Stimulated activated CD8-positive, alpha-beta memory T cell treated with anti-CD3 and anti-CD28 coated beads, Interleukin-7, amount 100 ng/mL, for 24 hours (primary cell): ENCODE measurements around the gene DDX27.
A peak's percentile ranks its signal among the peaks of the same experiment; 100 is the strongest.
"Not testable (repeated sequence)": the region's sequence is repeated elsewhere in the genome, so short reads cannot be mapped to it uniquely, and the experiment has no call there.

Experiments
- DNase-seq: peaks from one replicate; pipeline ENCODE4 v3.0.0-alpha.2; 2020; ENCODE audit warnings: low read depth

The DDX27 gene, protein sequence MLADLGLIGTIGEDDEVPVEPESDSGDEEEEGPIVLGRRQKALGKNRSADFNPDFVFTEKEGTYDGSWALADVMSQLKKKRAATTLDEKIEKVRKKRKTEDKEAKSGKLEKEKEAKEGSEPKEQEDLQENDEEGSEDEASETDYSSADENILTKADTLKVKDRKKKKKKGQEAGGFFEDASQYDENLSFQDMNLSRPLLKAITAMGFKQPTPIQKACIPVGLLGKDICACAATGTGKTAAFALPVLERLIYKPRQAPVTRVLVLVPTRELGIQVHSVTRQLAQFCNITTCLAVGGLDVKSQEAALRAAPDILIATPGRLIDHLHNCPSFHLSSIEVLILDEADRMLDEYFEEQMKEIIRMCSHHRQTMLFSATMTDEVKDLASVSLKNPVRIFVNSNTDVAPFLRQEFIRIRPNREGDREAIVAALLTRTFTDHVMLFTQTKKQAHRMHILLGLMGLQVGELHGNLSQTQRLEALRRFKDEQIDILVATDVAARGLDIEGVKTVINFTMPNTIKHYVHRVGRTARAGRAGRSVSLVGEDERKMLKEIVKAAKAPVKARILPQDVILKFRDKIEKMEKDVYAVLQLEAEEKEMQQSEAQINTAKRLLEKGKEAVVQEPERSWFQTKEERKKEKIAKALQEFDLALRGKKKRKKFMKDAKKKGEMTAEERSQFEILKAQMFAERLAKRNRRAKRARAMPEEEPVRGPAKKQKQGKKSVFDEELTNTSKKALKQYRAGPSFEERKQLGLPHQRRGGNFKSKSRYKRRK

DNA sequence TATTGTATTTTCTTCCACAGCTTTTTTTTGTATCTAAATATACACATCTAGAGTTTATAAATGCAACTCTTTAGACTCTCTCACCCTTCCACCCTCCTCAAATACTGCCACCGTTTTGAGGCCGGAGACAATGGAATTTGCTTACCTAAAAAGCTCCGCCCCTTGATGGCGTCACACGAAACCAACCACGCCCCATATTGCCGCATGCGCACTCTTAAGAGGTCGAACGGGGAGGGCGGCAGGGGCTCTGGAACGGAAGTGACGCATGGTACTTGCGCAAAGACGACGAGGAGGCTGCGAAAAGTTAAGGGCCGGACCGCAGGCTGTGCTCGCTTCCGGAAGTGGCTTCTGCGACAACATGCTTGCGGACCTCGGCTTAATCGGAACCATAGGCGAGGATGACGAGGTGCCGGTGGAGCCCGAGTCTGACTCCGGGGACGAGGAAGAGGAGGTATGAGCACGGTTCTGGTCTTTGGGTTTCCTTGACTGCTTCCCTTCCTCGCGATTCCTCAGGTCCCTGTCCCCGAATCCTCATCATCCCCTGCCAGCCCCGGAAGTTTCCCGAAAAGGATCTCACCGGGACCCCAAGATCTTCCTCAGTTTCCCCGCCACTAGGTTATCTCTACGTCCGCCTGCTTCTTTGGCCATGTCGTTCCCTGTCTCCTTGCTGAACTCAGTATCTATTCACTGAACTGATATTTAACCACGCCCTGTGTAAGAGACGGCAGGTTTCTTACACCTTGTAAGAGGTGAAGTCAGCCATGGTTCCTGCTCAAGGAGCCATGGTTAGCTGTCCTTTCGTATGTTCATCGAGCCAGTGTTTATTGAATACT, at the start of gene DDX27:
Gene DDX27, plus strand, starts transcription at position 326 of the 833 bp plus-strand sequence. Its CDS starts 33 bp downstream, at position 359.
- peak; percentile 93 for DNase-seq

DNA sequence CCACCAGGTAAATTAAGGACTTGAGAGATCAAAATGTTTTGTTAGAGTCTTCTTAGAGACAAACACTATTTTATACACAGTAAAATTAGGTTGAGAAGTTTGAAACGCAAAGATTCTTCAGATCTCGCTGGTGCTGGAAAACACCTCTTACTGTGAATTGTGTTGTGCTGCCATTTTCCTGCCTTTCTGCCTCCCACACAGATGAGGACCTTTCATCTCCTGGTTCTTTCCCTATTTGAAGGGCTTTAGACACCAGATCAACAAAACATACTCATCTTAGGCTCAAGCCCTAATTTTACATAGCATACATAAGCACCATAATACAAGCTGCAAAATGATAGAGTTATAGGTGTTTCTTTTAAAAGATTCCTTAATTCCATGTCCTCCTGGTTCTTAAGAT, 49.7 kb upstream of the DDX27 start:
- no peak for DNase-seq

- no peak for DNase-seq
These were observed 48.5 kb upstream of the DDX27 start for GRCh38 chr20:49170714-49171113.

DNA sequence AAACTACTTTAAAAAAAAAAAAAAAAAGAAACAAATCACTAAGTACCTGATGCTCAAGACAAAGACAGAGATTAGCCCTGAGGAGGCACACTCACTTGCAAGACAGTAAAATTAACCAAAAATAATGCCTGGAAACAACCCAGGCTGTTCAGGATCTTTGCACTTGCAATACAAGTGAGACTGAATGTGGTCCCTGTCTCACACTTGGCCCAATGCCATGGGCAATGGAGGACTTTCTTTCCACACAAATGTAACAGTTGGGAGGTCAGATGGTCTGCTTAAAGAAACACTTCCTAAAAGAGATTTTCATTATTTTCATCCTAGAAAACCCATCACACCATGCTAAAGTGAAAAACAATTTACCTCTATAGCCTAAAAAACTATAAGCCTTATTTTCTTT, 47.3 kb upstream of the DDX27 start:
- no peak for DNase-seq

DNA sequence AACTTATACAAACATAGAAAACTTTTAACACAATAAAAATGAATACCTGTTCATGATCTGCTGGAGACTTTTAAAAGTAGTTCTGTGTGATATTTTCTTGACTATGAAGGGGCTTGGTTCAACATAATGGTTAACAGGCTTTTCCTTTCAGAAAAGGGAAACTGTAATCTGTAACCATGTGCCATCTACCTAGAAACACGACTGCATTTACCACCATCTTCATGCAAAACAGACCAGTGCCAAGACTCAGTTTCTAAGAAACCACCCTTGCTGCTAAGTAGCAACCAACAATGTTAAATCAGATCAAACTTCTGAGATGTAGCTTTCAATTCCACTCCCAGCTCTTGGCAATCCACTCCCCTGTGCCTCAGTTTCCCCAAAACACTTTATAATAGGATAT, 46.8 kb upstream of the DDX27 start:
- DNase-seq, result no peak

GRCh38 chr20:49174183-49174582, 45.0 kb upstream of the DDX27 start:
- no peak for DNase-seq

- DNase-seq, result no peak
These were observed 39.6 kb upstream of the DDX27 start for GRCh38 chr20:49179368-49180277.

DNA sequence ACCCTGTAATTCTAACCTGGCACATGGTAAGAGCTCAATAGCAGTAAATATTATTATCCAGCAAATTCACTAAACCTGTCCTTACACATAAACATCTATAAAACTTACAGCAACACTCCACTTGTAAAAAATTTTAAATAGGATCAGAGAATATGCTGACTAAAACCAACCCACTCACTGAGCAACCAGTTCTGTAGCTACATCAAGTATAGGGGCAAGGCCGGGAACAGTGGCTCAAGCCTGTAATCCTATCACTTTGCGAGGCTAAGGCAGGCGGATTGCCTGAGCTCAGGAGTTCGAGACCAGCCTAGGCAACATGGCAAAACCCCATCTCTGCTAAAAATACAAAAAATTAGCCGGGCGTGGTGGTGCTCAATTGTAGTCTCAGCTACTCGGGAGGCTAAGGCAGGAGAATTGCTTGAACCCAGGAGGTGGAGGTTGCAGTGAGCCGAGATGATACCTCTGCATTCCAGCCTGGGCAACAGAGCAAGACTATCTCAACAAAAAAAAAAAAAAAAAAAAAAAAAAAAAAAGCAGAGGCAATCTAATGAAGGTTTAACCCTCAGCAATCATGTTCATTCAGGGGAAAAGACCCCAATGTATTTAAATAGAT, 37.8 kb upstream of the DDX27 start:
- DNase-seq, result no peak

DNA sequence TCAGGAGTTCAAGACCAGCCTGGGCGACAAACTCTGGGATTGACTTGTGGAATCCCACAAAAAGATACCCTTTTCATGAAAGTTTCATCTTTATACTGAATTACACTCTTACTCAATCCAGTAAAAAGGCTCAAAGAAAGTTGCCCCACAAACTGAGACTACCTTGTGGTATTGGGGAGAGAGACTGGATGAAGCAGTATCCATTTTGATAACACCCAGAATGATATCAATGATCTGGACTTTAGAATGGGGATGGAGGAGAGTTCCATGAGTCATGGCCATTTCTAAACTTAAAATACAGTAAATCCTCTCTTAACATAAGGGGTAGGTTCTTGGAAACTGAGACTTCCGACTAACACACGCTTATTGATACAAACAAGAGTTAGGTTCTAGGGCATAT, 35.8 kb upstream of the DDX27 start:
- no peak for DNase-seq

- not testable (repeated sequence) for DNase-seq
These were observed 35.1 kb upstream of the DDX27 start for GRCh38 chr20:49184084-49184501.

- DNase-seq, result no peak
These were observed 34.5 kb upstream of the DDX27 start for GRCh38 chr20:49184691-49185070.

DNA sequence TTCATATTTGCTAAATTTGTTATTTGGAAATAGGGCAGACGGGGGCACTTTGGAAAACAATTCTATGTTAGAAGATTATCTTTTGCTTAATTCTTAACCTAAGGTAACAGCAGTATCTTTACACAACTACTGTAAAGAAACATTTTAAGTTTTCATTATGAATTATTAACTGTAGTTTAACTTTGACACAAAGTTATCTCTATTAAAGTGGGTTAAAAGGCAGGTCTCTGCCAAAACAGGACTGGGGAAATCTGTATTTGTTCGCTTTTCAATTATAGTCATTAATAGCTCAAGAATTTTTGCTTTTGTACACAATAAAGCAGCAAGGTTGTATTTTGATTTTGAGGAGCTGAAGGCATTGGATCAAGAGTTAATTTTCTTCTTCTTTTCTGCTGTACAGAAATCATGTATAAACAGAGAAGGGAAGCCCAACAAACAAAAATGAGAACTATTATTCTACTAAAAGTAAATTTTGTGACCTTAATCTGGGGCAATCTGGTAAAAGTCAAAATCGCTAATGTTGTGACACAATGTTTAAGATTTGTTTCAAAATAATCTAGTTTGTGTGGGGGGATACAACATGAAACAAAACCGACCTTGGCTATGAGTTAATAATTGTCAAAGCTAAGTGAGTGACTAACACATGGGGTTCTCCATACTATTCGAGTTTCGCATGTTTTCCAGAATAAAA, 34.0 kb upstream of the DDX27 start:
- DNase-seq, result no peak

DNA sequence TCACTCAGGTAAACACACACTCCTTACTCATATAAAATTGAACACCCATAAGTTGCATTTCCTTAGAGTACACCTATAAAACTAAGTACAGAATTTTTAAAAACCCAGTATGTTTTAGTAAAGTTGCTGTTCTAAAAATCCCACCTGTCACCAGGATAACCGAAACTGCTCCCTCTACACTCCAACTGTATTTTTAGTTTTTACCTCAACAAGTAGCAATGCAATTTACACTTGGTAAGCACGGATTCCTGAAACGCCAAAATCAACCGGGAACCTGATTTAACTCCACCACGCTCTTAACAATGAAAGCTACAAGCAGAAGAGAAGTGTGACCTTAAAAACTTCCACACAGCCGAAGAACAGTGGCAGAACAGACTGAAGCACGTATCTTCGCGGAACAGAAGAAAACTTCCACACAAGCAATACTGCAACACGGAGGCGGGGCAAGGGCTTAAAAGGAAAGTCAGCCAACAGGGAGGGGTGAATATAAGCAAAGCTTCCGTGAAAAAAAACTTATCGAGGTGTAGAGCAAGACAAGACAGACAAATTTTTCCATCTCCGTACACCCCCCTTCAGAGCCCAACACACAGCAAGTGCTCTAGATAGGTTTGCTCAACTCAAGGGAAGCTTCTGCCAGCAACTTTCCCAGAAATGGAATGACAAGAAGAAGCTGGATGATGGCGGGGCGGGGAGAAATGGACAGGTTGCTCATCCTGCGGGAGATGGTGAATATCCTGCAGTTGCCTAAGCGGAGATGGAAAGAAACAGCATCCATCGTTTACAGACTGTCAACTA, 32.5 kb upstream of the DDX27 start:
- peak; percentile 37 for DNase-seq

DNA sequence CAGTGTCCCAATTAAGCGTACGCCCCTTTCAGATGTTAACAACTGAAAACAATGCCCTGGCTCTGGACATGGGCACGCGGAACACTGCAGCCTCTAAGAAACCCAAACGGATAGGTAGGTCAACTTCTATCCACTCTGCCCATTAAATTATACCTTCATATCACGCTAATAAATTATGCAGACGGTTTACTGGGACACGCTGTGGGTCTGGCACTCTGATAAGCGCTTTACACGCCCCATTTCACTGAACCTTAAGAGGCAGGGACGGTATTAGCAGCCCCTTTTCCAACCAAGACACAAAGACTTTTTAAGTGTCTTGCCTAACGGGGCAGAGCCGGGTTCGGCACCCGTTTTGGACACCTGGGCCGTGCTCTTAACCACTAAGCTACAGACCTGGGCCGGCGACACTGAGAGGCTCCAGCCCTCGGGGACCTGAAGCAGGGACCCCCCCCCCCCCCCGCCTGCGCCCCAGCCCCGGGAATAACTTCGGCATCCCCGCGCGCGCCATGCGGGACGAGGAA, 31.8 kb upstream of the DDX27 start:
- DNase-seq, result no peak

DNA sequence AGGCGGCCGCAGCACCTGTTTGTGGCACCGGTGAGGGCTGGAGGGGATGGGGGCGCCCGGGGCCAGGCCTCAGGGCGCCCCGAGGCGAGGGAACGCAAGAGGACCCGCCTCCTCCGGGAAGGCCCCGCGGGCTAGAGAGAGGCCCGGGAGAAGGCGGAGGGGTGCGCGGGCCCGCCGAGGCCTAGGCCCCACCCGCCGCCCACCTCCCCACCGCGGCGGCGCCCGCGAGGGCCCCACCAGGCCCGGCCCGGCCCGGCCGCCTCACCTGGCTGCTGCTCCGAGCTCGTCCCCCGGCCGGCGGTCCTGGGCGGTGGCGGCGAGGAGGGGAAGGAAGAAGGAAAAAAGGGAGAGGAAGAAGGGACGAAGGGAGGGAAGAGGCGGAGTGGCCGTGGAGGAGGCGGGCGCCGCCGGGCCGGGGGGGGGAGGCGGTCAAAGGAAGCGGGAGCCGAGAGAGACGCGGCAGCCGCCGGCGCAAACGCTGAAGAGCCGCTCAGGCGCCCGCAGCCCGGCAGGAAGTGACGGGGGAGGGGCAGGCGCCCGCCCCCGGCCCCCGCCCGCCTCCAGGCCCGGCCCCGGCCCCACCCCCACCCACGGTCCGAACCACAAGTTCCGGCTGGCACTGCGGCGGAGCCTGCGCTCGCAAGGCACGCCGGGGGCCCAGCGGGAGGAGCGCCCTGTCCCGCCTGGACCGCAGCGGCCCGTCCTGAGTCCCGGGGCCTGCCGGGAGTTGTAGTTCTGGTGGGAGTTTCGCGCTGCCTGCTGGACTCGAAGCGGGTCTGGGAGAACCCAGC, 31.2 kb upstream of the DDX27 start, which contains the start of gene STAU1:
Gene STAU1, minus strand, starts transcription at position 484 of the 791 bp plus-strand sequence. CDS start 22,133 bp downstream, outside the sequence.
- peak; percentile 83 for DNase-seq

DNA sequence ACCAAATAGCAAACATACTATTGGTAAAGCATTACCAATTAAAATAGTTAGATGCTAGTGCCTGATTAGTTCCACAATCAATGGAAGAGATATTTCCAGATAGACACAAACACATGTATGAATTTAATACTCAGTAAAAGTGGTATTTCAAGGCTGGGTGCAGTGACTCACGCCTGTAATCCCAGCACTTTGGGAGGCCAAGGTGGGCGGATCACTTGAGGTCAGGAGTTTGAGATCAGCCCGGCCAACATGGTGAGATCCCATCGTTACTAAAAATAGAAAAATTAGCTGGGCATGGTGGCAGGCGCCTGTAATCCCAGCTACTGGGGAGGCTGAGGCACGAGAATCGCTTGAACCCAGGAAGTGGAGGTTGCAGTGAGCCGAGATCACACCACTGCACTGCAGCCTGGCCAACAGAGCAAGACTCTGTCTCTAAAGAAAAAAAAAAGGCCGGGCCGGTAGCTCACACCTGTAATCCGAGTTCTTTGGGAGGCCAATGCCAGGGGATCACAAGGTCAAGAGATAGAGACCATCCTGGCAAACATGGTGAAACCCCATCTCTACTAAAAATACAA, 26.2 kb upstream of the DDX27 start:
- DNase-seq, result not testable (repeated sequence)

- DNase-seq, result no peak
These were observed 19.4 kb upstream of the DDX27 start for GRCh38 chr20:49199729-49200293.

DNA sequence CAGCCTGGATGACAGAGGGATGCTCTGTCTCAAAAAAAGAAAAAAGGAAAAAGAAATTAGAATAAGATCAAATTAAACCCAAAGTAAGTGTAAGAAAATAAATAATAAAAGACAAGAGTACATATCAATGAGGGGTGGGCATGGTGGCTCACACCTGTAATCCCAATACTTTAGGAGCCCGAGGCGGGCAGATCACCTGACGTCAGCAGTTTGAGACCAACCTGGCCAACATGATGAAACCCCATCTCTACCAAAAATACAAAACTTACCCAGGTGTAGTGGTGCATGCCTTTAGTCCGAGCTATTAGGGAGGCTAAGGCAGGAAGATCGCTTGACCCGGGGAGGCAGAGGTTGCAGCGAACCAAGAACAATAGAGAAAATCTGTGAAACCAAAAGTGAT, 16.2 kb upstream of the DDX27 start:
- DNase-seq, result no peak
